ENCODE results near the gene SENP2. TPM values are rescaled to one million over a fixed set of nuclear protein-coding genes. Genes with fewer than 3 reads are reported as not detected.
"Not testable (repeated sequence)": the region's sequence is repeated elsewhere in the genome, so short reads cannot be mapped to it uniquely, and the experiment has no call there.

The SENP2 gene
- total and polyA plus RNA-seq, 9 of the 15 experiments (the other 6 are each of a cell fraction or from before 2014, with no cell fraction given) = 11.8 to 67.1 (median 41.1) TPM

- CTCF ChIA-PET (ENCODE audit: low intra/inter-chr PET ratio); H4K20me1 ChIP-seq (replicated peaks; ENCODE audit: control insufficient read depth, insufficient read depth, low read length); H3K9ac ChIP-seq (ENCODE audit: insufficient read depth in 1 of 2, low read depth in 2 of 2, low read length in 2 of 2); POLR2A ChIA-PET; H3K4me3 ChIP-seq; H2AFZ ChIP-seq (ENCODE audit: low read depth, low read length); H3K27ac ChIP-seq (ENCODE audit: extremely low read depth, low read depth, low read length); H3K79me2 ChIP-seq (ENCODE audit: control insufficient read depth, insufficient read depth, low read length); DNase-seq (ENCODE audit: extremely low read depth in 1 of 4, low spot score in 3 of 4); FAIRE-seq; H3K9me3 ChIP-seq (replicated peaks; ENCODE audit: control insufficient read depth, insufficient read depth, low read depth, low read length); H3K9me1 ChIP-seq (ENCODE audit: control insufficient read depth, insufficient read depth, low read length); H3K27me3 ChIP-seq (ENCODE audit: control insufficient read depth in 2 of 2, insufficient read depth in 2 of 2, low read length in 2 of 2); BruUV-seq (replicated peaks); in situ Hi-C loops (cut with MboI); H3K36me3 ChIP-seq (ENCODE audit: control insufficient read depth, insufficient read depth, low read length); H3K4me1 ChIP-seq (replicated peaks in 1 of 2; ENCODE audit: control insufficient read depth in 2 of 2, insufficient read depth in 2 of 2, low read length in 2 of 2); H3K4me2 ChIP-seq (ENCODE audit: insufficient read depth, low read length); ATAC-seq; intact Hi-C loops (cut with micrococcal nuclease): not testable (repeated sequence)
- WGBS (ENCODE audit: insufficient coverage, low coverage, missing lambda C conversion rate) = 96% methylated on average over 10 of the region's 11 CpGs
Measured at GRCh38 chr3:185638651-185639050, 52.6 kb downstream of the SENP2 start.

GRCh38 chr3:185639632-185640206 lies 53.6 kb downstream of the SENP2 start:
- in situ Hi-C loops (cut with MboI) (no loop called here), intact Hi-C loops (cut with micrococcal nuclease) (no loop called here)
- FAIRE-seq (no peak), ATAC-seq (no peak), DNase-seq (ENCODE audit: extremely low read depth in 1 of 4, low spot score in 3 of 4) (no peak)
- ChIA-PET CTCF (ENCODE audit: low intra/inter-chr PET ratio) (no interaction called here), POLR2A (interaction anchor here (0.6 kb wide), 1 partner anchor 17 kb away, joined by 3 read pairs; no protein-coding TSS in a partner anchor)
- no peak overlapping the region for H3K4me3 ChIP-seq
- H3K4me2 ChIP-seq (ENCODE audit: insufficient read depth, low read length) = no peak overlapping the region
- peaks cover 6% of the 10 kb centered on the region; the same call in 1 of the 3 replicates for H3K36me3 ChIP-seq (ENCODE audit: control insufficient read depth, insufficient read depth, low read length)
- H3K27me3 ChIP-seq (ENCODE audit: control insufficient read depth in 2 of 2, insufficient read depth in 2 of 2, low read length in 2 of 2) = no peaks in the 10 kb centered on the region
- TF ChIP-seq ZNF551 (CRISPR knock-in tag; IDR thresholded peaks at IDR 0.05) = no peak
- TF ChIP-seq ZNF561 (CRISPR knock-in tag; conservative IDR thresholded peaks at IDR 0.05) = no peak
- no peak for TF ChIP-seq MAZ (CRISPR knock-in tag; conservative IDR thresholded peaks at IDR 0.05 in 1 of 2, IDR thresholded peaks at IDR 0.05 in 1 of 2)
- 0 out of 2 replicates have a peak, but pooled peaks have one; percentile 18 for TF ChIP-seq NFIC (IDR thresholded peaks at IDR 0.05)
- no peak for TF ChIP-seq BMI1 (IDR thresholded peaks at IDR 0.05; ENCODE audit: low read length)
- no peak overlapping the region for H2AFZ ChIP-seq (ENCODE audit: low read depth, low read length)
- no peaks in the 10 kb centered on the region for H3K79me2 ChIP-seq (ENCODE audit: control insufficient read depth, insufficient read depth, low read length)
- BruUV-seq (replicated peaks) = no TSS peak
- H3K9me1 ChIP-seq (ENCODE audit: control insufficient read depth, insufficient read depth, low read length) = no peaks in the 10 kb centered on the region
- no peak overlapping the region for H3K27ac ChIP-seq (ENCODE audit: extremely low read depth, low read depth, low read length)
- no peaks in the 10 kb centered on the region for H4K20me1 ChIP-seq (replicated peaks; ENCODE audit: control insufficient read depth, insufficient read depth, low read length)
- H3K9me3 ChIP-seq (replicated peaks; ENCODE audit: control insufficient read depth, insufficient read depth, low read depth, low read length) = no peaks in the 10 kb centered on the region
- H3K4me1 ChIP-seq (replicated peaks in 1 of 2; ENCODE audit: control insufficient read depth in 2 of 2, insufficient read depth in 2 of 2, low read length in 2 of 2) = no peaks in the 10 kb centered on the region
- no peak overlapping the region for H3K9ac ChIP-seq (ENCODE audit: insufficient read depth in 1 of 2, low read depth in 2 of 2, low read length in 2 of 2)
- WGBS (ENCODE audit: insufficient coverage, low coverage, missing lambda C conversion rate) = 70% methylated on average over 7 of the region's 7 CpGs
